T-helper 1 cell (primary cell): ENCODE data around the gene KDSR.

Source experiments
- DNase-seq, 5 donors: peaks; one replicate each; pipeline ENCODE4 v3.0.0-alpha.2; 2012 to 2020

Gene KDSR

GRCh38 chr18:63282793-63283192, 84.2 kb downstream of the KDSR start:
- DNase-seq = no peak
